Naive thymus-derived CD4-positive, alpha-beta T cell (primary cell): ENCODE data around the gene PPT1. TPM values are rescaled to one million over a fixed set of nuclear protein-coding genes. Genes with fewer than 3 reads are reported as not detected.

Source experiments
- ATAC-seq: fragments of 150-1000 bp; cut with Tn5 transposase; 2 replicates; pipeline ENCODE4 v1.10.0; 2021; ENCODE audit warnings: mild to moderate bottlenecking, moderate library complexity
- CTCF ChIA-PET: fragments of 350-600 bp; sonication (Branson Sonifier 250); formaldehyde crosslinking; loops from one replicate; lab custom pipeline; 2021; ENCODE audit warnings: antibody characterized with exemption; lab: Charles Lee
- POLR2A ChIA-PET: fragments of 350-600 bp; sonication (Branson Sonifier 250); formaldehyde crosslinking; loops from one replicate; lab custom pipeline; 2021; ENCODE audit warnings: antibody characterized with exemption, inconsistent platforms; lab: Charles Lee
- DNase-seq, 9 donors: peaks; one replicate each; pipeline versions ENCODE4 v3.0.0 to v3.0.0-alpha.2; 2020 to 2022; ENCODE audit warnings: mixed read lengths in 1 of 9
- H3K27ac ChIP-seq: one replicate; pipeline ENCODE4 v1.7.0; 2013; ENCODE audit warnings: mild to moderate bottlenecking, low read depth, low read length, moderate library complexity
- H3K27me3 ChIP-seq, 2 donors: one replicate each; pipeline ENCODE4 v1.7.0; 2013; ENCODE audit warnings: low read length in 2 of 2, mild to moderate bottlenecking in 2 of 2, moderate library complexity in 2 of 2; ENCODE audit not compliant: control insufficient read depth in 2 of 2, insufficient read depth in 2 of 2
- H3K36me3 ChIP-seq, 3 experiments: 1 replicate in 2 of 3; 2 replicates in 1 of 3; pipeline ENCODE4 v1.7.0; 2013; ENCODE audit warnings: low read length in 3 of 3, mild to moderate bottlenecking in 3 of 3, moderate library complexity in 1 of 3; ENCODE audit not compliant: insufficient read depth in 3 of 3, control insufficient read depth in 2 of 3
- H3K4me1 ChIP-seq, 2 donors: one replicate each; pipeline ENCODE4 v1.7.0; 2013; ENCODE audit warnings: low read length in 2 of 2, mild to moderate bottlenecking in 2 of 2, moderate library complexity in 1 of 2; ENCODE audit not compliant: control insufficient read depth in 2 of 2, insufficient read depth in 2 of 2
- H3K4me3 ChIP-seq: 2 replicates; pipeline ENCODE4 v1.7.0; 2013; ENCODE audit warnings: mild to moderate bottlenecking, low read length
- H3K9me3 ChIP-seq, 3 experiments: 1 replicate in 2 of 3; 2 replicates in 1 of 3; pipeline ENCODE4 v1.7.0; 2013; ENCODE audit warnings: low read length in 3 of 3; ENCODE audit not compliant: control insufficient read depth in 2 of 3
- H3K27ac Mint-ChIP-seq, 9 donors: one replicate each; pipeline ENCODE4 v1.8.0; 2020 to 2022; ENCODE audit warnings: mixed read lengths in 9 of 9, mild to moderate bottlenecking in 8 of 9, moderate library complexity in 5 of 9, inconsistent platforms in 2 of 9
- H3K27me3 Mint-ChIP-seq, 5 donors: one replicate each; pipeline ENCODE4 v1.8.0; 2021 to 2022; ENCODE audit warnings: mixed read lengths in 5 of 5, mild to moderate bottlenecking in 1 of 5
- H3K36me3 Mint-ChIP-seq, 5 donors: one replicate each; pipeline ENCODE4 v1.8.0; 2020 to 2022; ENCODE audit warnings: mixed read lengths in 5 of 5, mild to moderate bottlenecking in 3 of 5, inconsistent platforms in 1 of 5
- H3K4me1 Mint-ChIP-seq, 7 donors: one replicate each; pipeline ENCODE4 v1.8.0; 2020 to 2022; ENCODE audit warnings: mixed read lengths in 7 of 7, mild to moderate bottlenecking in 3 of 7, inconsistent platforms in 1 of 7
- H3K4me3 Mint-ChIP-seq, 10 donors: one replicate each; pipeline ENCODE4 v1.8.0; 2020 to 2022; ENCODE audit warnings: mild to moderate bottlenecking in 10 of 10, mixed read lengths in 10 of 10, moderate library complexity in 6 of 10, inconsistent platforms in 2 of 10
- H3K9me3 Mint-ChIP-seq, 11 donors: one replicate each; pipeline ENCODE4 v1.8.0; 2020 to 2022; ENCODE audit warnings: mixed read lengths in 11 of 11, mild to moderate bottlenecking in 4 of 11, inconsistent platforms in 1 of 11, moderate library complexity in 1 of 11
- intact Hi-C, 2 donors: fragments of 100-400 bp; cut with micrococcal nuclease; formaldehyde crosslinking; loops; one replicate each; pipeline ENCODE4 v1.15.1; 2023
- polyA plus RNA-seq, 2 donors: library from polyadenylated mRNA; unstranded; fragments of 300-500 nt; fragmentation: Illumina TruSeq; gene quantifications; one replicate each; pipeline ENCODE4 v1.2.3, GENCODE V29; 2021
- total RNA-seq, 6 experiments: library from RNA in 5 of 6; stranded (reverse) in 5 of 6; gene quantifications; 1 replicate in 5 of 6; 2 replicates in 1 of 6; pipeline ENCODE4 v1.2.3 and lab custom pipeline; 2021 to 2026

The PPT1 gene
- total and polyA plus RNA-seq, 7 experiments from 2014 or later: 51.8 to 264 (median 100) TPM

DNA sequence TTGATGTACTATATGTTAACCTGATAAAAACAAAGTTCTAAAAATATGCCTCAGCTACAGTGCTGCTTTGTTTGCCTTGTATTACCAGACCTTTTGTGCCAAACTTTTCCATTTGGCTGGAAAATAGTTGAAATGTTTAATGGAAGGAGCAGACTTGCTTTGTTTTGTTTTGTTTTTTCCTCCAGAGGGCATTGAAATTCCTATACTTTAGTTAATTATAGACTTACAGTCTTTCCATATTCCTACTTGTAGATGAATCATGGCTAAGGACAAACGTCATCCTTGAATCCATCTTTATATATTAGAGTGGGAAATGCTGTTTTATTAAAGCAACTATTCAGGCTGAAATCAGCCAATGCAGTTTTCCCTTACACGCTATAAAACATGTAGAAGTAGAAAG, 49.8 kb downstream of the PPT1 start:
- H3K4me1 Mint-ChIP-seq: peaks cover 68 to 95% (median 83%) of the 10 kb centered on the region in 7 donors
- peak overlapping the region in 9 of 10 donors; percentile 59 to 99 (median 72) for H3K4me3 Mint-ChIP-seq
- Histone ChIP-seq H3K4me1 (peaks cover 64 to 83% of the 10 kb centered on the region in 2 donors), H3K36me3 (peaks cover 0 to 3% (median 0%) of the 10 kb centered on the region in 3 experiments), H3K9me3 (no peaks in the 10 kb centered on the region), H3K4me3 (peak overlapping the region; percentile 12), H3K27me3 (no peaks in the 10 kb centered on the region), H3K27ac (peak overlapping the region; percentile 52)
- ATAC-seq: no peak
- H3K9me3 Mint-ChIP-seq: no peaks in the 10 kb centered on the region
- H3K27ac Mint-ChIP-seq: peak overlapping the region; percentile 65 to 97 (median 86)
- ChIA-PET POLR2A (interaction anchor here (0.5 to 17.8 kb wide), 3 partner anchors 9 to 390 kb away, joined by 3 to 306 read pairs (median 4); no protein-coding TSS in a partner anchor), CTCF (interaction anchor here (0.9 kb wide), 1 partner anchor 14 kb away, joined by 6 read pairs; no protein-coding TSS in a partner anchor)
- no peaks in the 10 kb centered on the region for H3K27me3 Mint-ChIP-seq
- peaks cover 13 to 61% (median 36%) of the 10 kb centered on the region in 5 donors for H3K36me3 Mint-ChIP-seq
- no peak for DNase-seq
- intact Hi-C loops: no loop called here

DNA sequence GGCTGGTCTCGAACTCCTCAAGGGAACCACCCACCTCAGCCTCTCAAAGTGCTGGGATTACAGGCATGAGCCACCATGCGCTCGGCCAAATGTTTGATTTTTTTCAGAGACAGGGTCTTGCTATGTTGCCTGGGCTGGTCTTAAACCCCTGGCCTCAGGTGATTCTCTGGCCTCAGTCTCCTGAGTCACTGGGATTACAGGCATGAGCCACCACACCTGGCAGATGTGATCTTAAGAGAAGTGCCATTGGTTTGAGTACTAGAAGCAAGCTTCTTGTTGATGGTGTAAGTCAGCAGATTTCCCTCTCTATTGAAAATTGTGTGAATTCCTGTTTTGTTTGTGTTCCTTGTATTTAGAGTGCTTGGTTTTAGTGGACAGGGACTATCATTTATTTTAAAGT, 51.3 kb downstream of the PPT1 start:
- no peaks in the 10 kb centered on the region for H3K9me3 ChIP-seq
- H3K27me3 ChIP-seq: no peaks in the 10 kb centered on the region
- H3K27ac Mint-ChIP-seq: peak overlapping the region; percentile 42 to 97 (median 86)
- peaks cover 70 to 91% (median 83%) of the 10 kb centered on the region in 7 donors for H3K4me1 Mint-ChIP-seq
- DNase-seq (no peak), ATAC-seq (no peak)
- peaks cover 14 to 63% (median 41%) of the 10 kb centered on the region in 5 donors for H3K36me3 Mint-ChIP-seq
- POLR2A ChIA-PET: interaction anchor here (1.0 to 17.8 kb wide), 2 partner anchors 13 to 19 kb away, joined by 4 to 306 read pairs; no protein-coding TSS in a partner anchor
- peak overlapping the region; percentile 52 for H3K27ac ChIP-seq
- H3K4me3 Mint-ChIP-seq: peak overlapping the region; percentile 79 to 99 (median 98)
- CTCF ChIA-PET: no interaction called here
- no peak overlapping the region for H3K4me3 ChIP-seq
- no peaks in the 10 kb centered on the region for H3K27me3 Mint-ChIP-seq
- peaks cover 0 to 2% (median 0%) of the 10 kb centered on the region in 11 donors for H3K9me3 Mint-ChIP-seq
- intact Hi-C loops: no loop called here
- peaks cover 58 to 80% of the 10 kb centered on the region in 2 donors for H3K4me1 ChIP-seq
- H3K36me3 ChIP-seq: peaks cover 0 to 6% (median 3%) of the 10 kb centered on the region in 3 experiments

DNA sequence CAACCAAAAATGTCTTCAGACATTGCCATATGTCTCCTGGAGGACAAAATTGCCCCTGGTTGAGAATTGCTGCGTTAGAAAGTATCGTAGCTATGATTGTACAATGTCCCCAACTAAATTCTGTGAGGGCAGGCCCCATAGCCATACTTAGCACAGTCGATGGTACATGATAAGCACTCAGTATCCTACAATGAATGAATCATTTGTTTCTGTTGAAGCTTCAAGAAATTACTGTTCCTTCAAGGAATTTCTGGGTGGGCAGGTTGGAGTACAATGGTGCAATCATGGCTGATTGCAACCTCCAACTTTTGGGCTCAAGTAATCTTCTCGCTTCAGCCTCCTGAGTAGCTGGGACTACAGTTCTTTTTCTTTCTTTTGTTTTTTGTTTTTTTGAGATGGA, 51.9 kb downstream of the PPT1 start:
- H3K4me3 ChIP-seq: peak overlapping the region; percentile 27
- CTCF ChIA-PET: no interaction called here
- H3K36me3 Mint-ChIP-seq: peaks cover 11 to 65% (median 38%) of the 10 kb centered on the region in 5 donors

DNA sequence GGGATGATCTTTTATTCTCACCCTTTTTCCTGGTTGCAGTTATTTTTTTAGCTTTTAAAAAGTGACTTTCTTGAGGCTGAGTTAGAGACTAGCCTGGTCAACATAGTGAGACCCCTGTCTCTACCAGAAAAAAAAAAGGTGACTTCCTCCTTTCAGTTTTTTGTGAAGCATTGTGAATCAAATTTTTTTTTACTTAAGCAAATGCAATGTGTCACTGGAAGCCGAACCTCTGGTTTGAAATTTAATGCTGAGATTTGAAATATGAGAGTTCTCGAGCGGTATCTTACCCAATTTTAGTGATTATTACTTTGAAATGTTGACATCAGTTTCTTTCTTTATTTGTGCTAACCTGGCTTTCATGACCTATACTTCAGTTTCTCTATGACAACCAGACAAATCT, 52.9 kb downstream of the PPT1 start:
- peaks cover 11 to 58% (median 36%) of the 10 kb centered on the region in 5 donors for H3K36me3 Mint-ChIP-seq

More for the DNA sequence above, 51.9 kb downstream of the PPT1 start:
- no peaks in the 10 kb centered on the region for H3K27me3 ChIP-seq
- H3K36me3 ChIP-seq: peaks cover 0 to 8% (median 3%) of the 10 kb centered on the region in 3 experiments
- peak overlapping the region; percentile 79 to 99 (median 98) for H3K4me3 Mint-ChIP-seq
- H3K4me1 Mint-ChIP-seq: peaks cover 66 to 88% (median 78%) of the 10 kb centered on the region in 7 donors
- H3K9me3 ChIP-seq: no peaks in the 10 kb centered on the region
- intact Hi-C loops: no loop called here
- POLR2A ChIA-PET: interaction anchor here (1.0 to 17.8 kb wide), 3 partner anchors 13 to 72 kb away, joined by 4 to 306 read pairs (median 4); no protein-coding TSS in a partner anchor
- peak overlapping the region; percentile 72 to 97 (median 86) for H3K27ac Mint-ChIP-seq
- no peak for DNase-seq
- peaks cover 0 to 2% (median 0%) of the 10 kb centered on the region in 11 donors for H3K9me3 Mint-ChIP-seq
- no peak for ATAC-seq
- H3K4me1 ChIP-seq: peaks cover 54 to 75% of the 10 kb centered on the region in 2 donors
- peak overlapping the region; percentile 38 for H3K27ac ChIP-seq
- H3K27me3 Mint-ChIP-seq: no peaks in the 10 kb centered on the region

DNA sequence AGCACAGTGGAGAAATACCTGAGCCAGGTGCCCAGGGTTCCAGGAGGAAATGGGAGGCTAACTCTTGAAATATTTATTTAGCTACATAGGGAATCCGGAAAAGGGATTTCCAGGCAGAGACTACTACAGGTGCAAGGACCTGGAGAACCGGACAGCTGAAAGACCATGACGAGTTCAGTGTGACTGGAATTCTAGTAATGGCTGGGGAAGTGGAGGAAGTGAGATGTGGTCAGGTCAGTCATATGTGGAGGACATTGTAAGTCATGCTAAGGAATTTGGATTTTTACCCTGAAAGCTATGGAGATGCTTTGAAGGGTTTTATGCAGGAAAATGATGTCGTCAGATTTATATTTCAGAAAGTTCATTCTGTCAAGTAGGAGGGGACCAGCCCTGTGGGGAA, 54.7 kb downstream of the PPT1 start:
- POLR2A ChIA-PET: interaction anchor here (0.9 to 17.8 kb wide), 3 partner anchors 8 to 22 kb away, joined by 3 to 306 read pairs (median 38); no protein-coding TSS in a partner anchor
- Histone ChIP-seq H3K4me3 (peak overlapping the region; percentile 99), H3K36me3 (peaks cover 0 to 8% (median 3%) of the 10 kb centered on the region in 3 experiments), H3K9me3 (no peaks in the 10 kb centered on the region), H3K27ac (peak overlapping the region; percentile 91), H3K4me1 (peaks cover 49 to 66% of the 10 kb centered on the region in 2 donors), H3K27me3 (no peaks in the 10 kb centered on the region)
- peaks cover 11 to 55% (median 25%) of the 10 kb centered on the region in 5 donors for H3K36me3 Mint-ChIP-seq
- DNase-seq: no peak
- H3K4me1 Mint-ChIP-seq: peaks cover 60 to 81% (median 70%) of the 10 kb centered on the region in 7 donors
- no peak for ATAC-seq
- intact Hi-C loops: loop anchor here (5.0 kb wide), 4 partner anchors 330 to 935 kb away; partner anchors contain the start of genes CTPS1 (in 1 of the 2), NFYC (in 1 of the 2) and SMAP2 (in 1 of the 2)
- no peaks in the 10 kb centered on the region for H3K27me3 Mint-ChIP-seq
- H3K27ac Mint-ChIP-seq: peak overlapping the region; percentile 51 to 97 (median 94)
- H3K4me3 Mint-ChIP-seq: peak overlapping the region; percentile 90 to 99 (median 98)
- CTCF ChIA-PET: interaction anchor here (0.8 to 1.7 kb wide), 5 partner anchors 9 to 35 kb away, joined by 3 to 5 read pairs (median 4); no protein-coding TSS in a partner anchor
- peaks cover 0 to 2% (median 0%) of the 10 kb centered on the region in 11 donors for H3K9me3 Mint-ChIP-seq

More for the DNA sequence above, 52.9 kb downstream of the PPT1 start:
- intact Hi-C loops: loop anchor here (5.0 kb wide), 4 partner anchors 328 to 933 kb away; partner anchors contain the start of genes CTPS1 (in 1 of the 2), NFYC (in 1 of the 2) and SMAP2 (in 1 of the 2)
- Mint-ChIP-seq H3K4me1 (peaks cover 64 to 84% (median 74%) of the 10 kb centered on the region in 7 donors), H3K27ac (peak overlapping the region; percentile 58 to 97 (median 85)), H3K27me3 (no peaks in the 10 kb centered on the region), H3K4me3 (peak overlapping the region; percentile 76 to 99 (median 98)), H3K9me3 (peaks cover 0 to 2% (median 0%) of the 10 kb centered on the region in 11 donors)
- peak overlapping the region; percentile 91 for H3K27ac ChIP-seq
- H3K9me3 ChIP-seq: no peaks in the 10 kb centered on the region
- H3K27me3 ChIP-seq: no peaks in the 10 kb centered on the region
- H3K36me3 ChIP-seq: peaks cover 0 to 8% (median 3%) of the 10 kb centered on the region in 3 experiments
- ChIA-PET CTCF (no interaction called here), POLR2A (interaction anchor here (0.6 to 17.8 kb wide), 4 partner anchors 20 to 300 kb away, joined by 3 to 306 read pairs (median 4); no protein-coding TSS in a partner anchor)
- no peak for DNase-seq
- H3K4me1 ChIP-seq: peaks cover 47 to 67% of the 10 kb centered on the region in 2 donors
- peak overlapping the region; percentile 99 for H3K4me3 ChIP-seq
- no peak for ATAC-seq

DNA sequence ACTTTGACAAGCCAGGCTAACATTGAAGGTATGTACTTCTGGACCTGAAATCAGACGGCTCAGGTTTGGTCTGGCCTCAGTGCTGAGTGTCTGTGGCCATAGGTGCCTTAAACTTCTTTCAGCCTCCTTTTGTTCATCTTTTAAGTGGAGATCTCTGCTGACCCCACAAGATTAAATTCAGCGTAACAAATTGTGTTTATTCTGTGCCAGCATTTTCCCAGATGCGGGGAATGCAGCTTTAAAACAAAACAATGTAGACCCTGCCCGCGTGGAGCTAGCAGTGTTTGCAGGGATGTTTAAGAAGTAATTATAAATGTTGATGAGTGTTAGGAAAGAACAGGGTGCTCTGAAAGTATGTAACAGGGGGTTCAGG, 55.6 kb downstream of the PPT1 start:
- peaks cover 60 to 84% (median 73%) of the 10 kb centered on the region in 7 donors for H3K4me1 Mint-ChIP-seq
- Histone ChIP-seq H3K4me3 (peak overlapping the region; percentile 99), H3K27me3 (no peaks in the 10 kb centered on the region), H3K36me3 (peaks cover 0 to 8% (median 3%) of the 10 kb centered on the region in 3 experiments), H3K9me3 (no peaks in the 10 kb centered on the region), H3K4me1 (peaks cover 48 to 58% of the 10 kb centered on the region in 2 donors), H3K27ac (peak overlapping the region; percentile 91)
- ChIA-PET POLR2A (interaction anchor here (0.9 to 17.8 kb wide), 5 partner anchors 9 to 344 kb away, joined by 3 to 306 read pairs (median 7); partner anchors contain the start of gene ZMPSTE24), CTCF (interaction anchor here (0.7 to 1.7 kb wide), 3 partner anchors 18 to 144 kb away, joined by 3 to 5 read pairs (median 3); no protein-coding TSS in a partner anchor)
- H3K9me3 Mint-ChIP-seq: peaks cover 0 to 2% (median 0%) of the 10 kb centered on the region in 11 donors
- peak overlapping the region; percentile 85 to 99 (median 97) for H3K27ac Mint-ChIP-seq
- peak overlapping the region; percentile 90 to 99 (median 98) for H3K4me3 Mint-ChIP-seq
- intact Hi-C loops: loop anchor here (2.0 to 5.0 kb wide), 5 partner anchors 273 to 936 kb away; partner anchors contain the start of genes CTPS1 (in 1 of the 2), NFYC (in 1 of the 2) and SMAP2 (in 1 of the 2)
- peaks cover 11 to 52% (median 25%) of the 10 kb centered on the region in 5 donors for H3K36me3 Mint-ChIP-seq
- no peak for DNase-seq
- ATAC-seq: no peak
- H3K27me3 Mint-ChIP-seq: no peaks in the 10 kb centered on the region
